Prostate gland (tissue), 2 donors: Measurements from ENCODE around the gene NFIX. TPM values are rescaled to one million over a fixed set of nuclear protein-coding genes. Genes with fewer than 3 reads are reported as not detected.
A peak's percentile ranks its signal among the peaks of the same experiment; 100 is the strongest.

Experiments used
- DNase-seq: peaks from one replicate; pipeline ENCODE4 v3.0.0-alpha.2; 2019; ENCODE audit warnings: low spot score
- H3K27ac ChIP-seq, 2 donors: fragments of 200-600 bp; sonication (generic); 2 replicates each; pipeline ENCODE4 v1.5.1; 2017 to 2019
- H3K27me3 ChIP-seq: fragments of 200-600 bp; sonication (generic); replicated peaks from 2 replicates; pipeline ENCODE4 v1.5.1; 2019; ENCODE audit not compliant: insufficient read depth
- H3K36me3 ChIP-seq, 2 donors: fragments of 200-600 bp; sonication (generic); 1 replicate in 1 of 2; 2 replicates in 1 of 2; pipeline versions ENCODE4 v1.5.1 to v1.8.1; 2017 to 2019
- H3K4me1 ChIP-seq: fragments of 200-600 bp; sonication (generic); replicated peaks from 2 replicates; pipeline ENCODE4 v1.5.1; 2019
- H3K4me3 ChIP-seq, 2 donors: fragments of 200-600 bp; sonication (generic); 2 replicates each; pipeline ENCODE4 v1.5.1; 2017 to 2019
- H3K9me3 ChIP-seq: fragments of 200-600 bp; sonication (generic); 2 replicates; pipeline ENCODE4 v1.5.1; 2017
- CTCF ChIP-seq, 4 experiments: fragments of 200-600 bp in 2 of 4; fragments of 450-650 bp in 2 of 4; sonication (generic) in 2 of 4; IDR thresholded peaks; 1 replicate in 3 of 4; 2 replicates in 1 of 4; pipeline ENCODE4 v1.5.1; 2016 to 2019; ENCODE audit warnings: antibody characterized with exemption in 4 of 4, mild to moderate bottlenecking in 2 of 4, moderate library complexity in 2 of 4
- POLR2A ChIP-seq: fragments of 450-650 bp; IDR thresholded peaks from one replicate; pipeline ENCODE4 v1.6.1; 2016; ENCODE audit warnings: antibody characterized with exemption, mild to moderate bottlenecking
- POLR2AphosphoS5 ChIP-seq: sonication (generic); formaldehyde crosslinking; IDR thresholded peaks from one replicate; pipeline ENCODE4 v1.6.1; 2017; ENCODE audit warnings: antibody characterized with exemption
- WGBS: methylation state at CpG from one replicate; pipeline ENCODE4 v1.1.5; 2018; 5-methylcytosine and 5-hydroxymethylcytosine counted together
- intact Hi-C: fragments of 100-400 bp; cut with DNase I; formaldehyde crosslinking; loops from one replicate; pipeline ENCODE4 v1.14.2; 2022
- total RNA-seq, 2 donors: library from RNA; depleted of rRNA; stranded (reverse); fragments of >200 nt; gene quantifications; one replicate each; pipeline ENCODE4 v1.1.0, GENCODE V29; 2016

NFIX gene
- total RNA-seq, 2 donors from 2014 or later: 185 to 286 TPM

- Histone ChIP-seq H3K27ac (peak overlapping the region; percentile 44 to 56), H3K27me3 (no peaks in the 10 kb centered on the region), H3K9me3 (no peaks in the 10 kb centered on the region), H3K36me3 (peaks cover 0 to 3% of the 10 kb centered on the region in 2 donors), H3K4me1 (peaks cover 27% of the 10 kb centered on the region), H3K4me3 (no peak overlapping the region)
- no peak for DNase-seq
- TF ChIP-seq CTCF (IDR thresholded peaks at IDR 0.05): no peak
- TF ChIP-seq POLR2A: no peak
- no peak for TF ChIP-seq POLR2AphosphoS5
- intact Hi-C loops: no loop called here
- WGBS: 30% methylated on average over 4 of the region's 6 CpGs
Observed at GRCh38 chr19:13068085-13068846, 73.0 kb downstream of the NFIX start.

DNA sequence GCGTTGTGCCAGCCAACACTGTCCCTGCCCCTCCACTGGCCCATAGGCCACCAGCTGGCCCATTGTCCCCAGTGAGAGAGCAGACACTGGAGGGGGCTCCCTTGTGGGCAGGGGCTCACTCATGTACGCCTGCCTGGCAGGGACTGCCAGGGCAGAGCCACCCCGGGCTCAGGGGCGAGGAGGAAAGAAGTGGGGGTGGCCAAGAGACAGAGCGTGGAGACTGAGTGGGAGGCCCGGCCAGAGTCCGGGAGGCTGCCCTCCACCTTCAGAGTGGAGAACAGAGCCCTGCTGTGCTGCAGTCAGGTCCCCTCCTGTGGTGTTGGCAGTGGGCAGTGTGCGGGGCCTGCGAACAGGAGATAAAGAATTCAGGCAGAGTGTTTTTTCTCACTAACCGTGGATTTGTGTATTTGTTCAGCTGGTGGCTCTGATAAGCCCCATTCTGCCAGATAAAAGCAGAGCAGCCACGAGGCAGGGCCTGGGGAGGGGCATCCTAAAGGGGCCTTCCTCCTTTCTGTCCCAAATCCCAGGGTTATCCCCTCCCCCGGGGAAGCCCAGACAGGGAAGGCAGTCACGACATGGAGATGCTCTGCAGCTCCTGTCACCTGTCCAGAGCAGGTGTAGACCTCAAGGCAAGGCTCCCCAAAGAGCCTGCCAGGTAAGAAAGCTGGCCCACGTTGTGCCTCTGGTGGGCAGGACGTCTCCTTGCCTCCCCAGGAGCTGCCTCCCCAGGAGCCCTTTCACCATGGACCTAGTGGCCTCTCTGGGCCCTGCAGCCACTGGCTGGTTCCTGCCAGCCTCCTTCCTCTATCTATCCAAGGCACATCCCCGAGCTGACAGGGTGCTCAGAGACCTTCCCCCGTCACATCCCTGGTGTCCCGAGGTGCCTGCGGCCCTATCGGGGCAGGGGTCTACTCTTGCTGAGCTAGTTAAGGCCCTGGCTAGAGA lies 74.4 kb downstream of the NFIX start:
- TF ChIP-seq CTCF (IDR thresholded peaks at IDR 0.05) (no peak), POLR2A (no peak), POLR2AphosphoS5 (no peak)
- Histone ChIP-seq H3K9me3 (no peaks in the 10 kb centered on the region), H3K4me1 (peaks cover 20% of the 10 kb centered on the region), H3K27ac (peak overlapping the region; percentile 44 to 56), H3K27me3 (no peaks in the 10 kb centered on the region), H3K4me3 (no peak overlapping the region), H3K36me3 (peaks cover 10 to 11% of the 10 kb centered on the region in 2 donors)
- intact Hi-C loops: no loop called here
- DNase-seq: no peak
- WGBS: 41% methylated on average over 20 of the region's 20 CpGs

- Histone ChIP-seq H3K36me3 (peaks cover 10 to 13% of the 10 kb centered on the region in 2 donors), H3K4me3 (no peak overlapping the region), H3K27me3 (no peaks in the 10 kb centered on the region), H3K27ac (peak overlapping the region; percentile 44 to 56), H3K4me1 (peaks cover 20% of the 10 kb centered on the region), H3K9me3 (no peaks in the 10 kb centered on the region)
- DNase-seq: no peak
- TF ChIP-seq POLR2A: no peak
- no peak for TF ChIP-seq CTCF (IDR thresholded peaks at IDR 0.05)
- no peak for TF ChIP-seq POLR2AphosphoS5
- whole genome bisulfite sequencing: 79% methylated on average over 25 of the region's 32 CpGs
- intact Hi-C loops: no loop called here
Observed at GRCh38 chr19:13070425-13071140, 75.3 kb downstream of the NFIX start.

DNA sequence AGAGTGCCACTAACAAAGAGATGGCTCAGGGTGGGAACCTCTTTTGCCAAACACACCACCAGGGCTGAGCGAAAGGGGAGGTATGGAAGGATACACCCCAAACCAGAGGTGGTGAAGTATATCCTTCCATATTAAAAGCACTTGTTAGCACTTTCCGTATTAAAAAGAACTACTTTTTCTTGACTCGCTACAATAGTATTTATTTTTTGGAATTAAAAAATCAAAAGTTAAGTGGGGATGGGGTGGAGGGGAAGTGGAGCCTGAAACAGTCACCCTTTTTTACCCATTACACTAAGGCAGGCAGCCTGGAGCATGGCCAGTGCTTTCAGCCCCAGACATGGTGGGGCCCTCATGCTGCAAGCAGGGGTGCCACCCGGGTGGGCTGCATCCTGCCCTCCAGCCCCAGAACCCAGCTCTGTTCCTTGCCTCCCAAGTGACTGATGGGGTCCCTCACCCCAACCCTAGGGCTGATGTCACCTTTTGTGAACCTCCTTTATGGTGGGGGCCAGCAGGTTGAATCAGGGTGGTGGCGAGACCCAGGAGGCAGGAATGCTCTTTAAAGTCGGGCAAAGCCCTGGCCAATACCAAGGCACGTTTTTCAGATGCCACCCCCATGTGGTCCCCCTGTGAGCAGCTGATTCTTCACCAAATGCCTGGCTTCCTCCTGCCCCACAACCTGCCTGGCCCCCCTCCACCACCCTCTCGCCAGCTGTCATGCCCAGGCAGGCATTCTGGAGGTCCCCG lies 76.3 kb downstream of the NFIX start:
- Histone ChIP-seq H3K27ac (peak overlapping the region; percentile 5 to 49), H3K4me1 (peaks cover 20% of the 10 kb centered on the region), H3K9me3 (no peaks in the 10 kb centered on the region)

More for the DNA sequence above, 76.3 kb downstream of the NFIX start:
- TF ChIP-seq POLR2AphosphoS5 (no peak), POLR2A (no peak), CTCF (IDR thresholded peaks at IDR 0.05) (no peak)
- Histone ChIP-seq H3K4me3 (no peak overlapping the region), H3K27me3 (no peaks in the 10 kb centered on the region), H3K36me3 (peaks cover 10 to 17% of the 10 kb centered on the region in 2 donors)
- intact Hi-C loops: no loop called here
- DNase-seq: no peak
- 50% methylated on average over 9 of the region's 9 CpGs for WGBS
